CD4-positive, alpha-beta T cell treated with Interleukin-2 at 100 ng/mL for 4 hours (primary cell): Measurements from ENCODE around the gene PODNL1.

Experiments
- DNase-seq: peaks from one replicate; pipeline ENCODE4 v3.0.0-alpha.2; 2020; ENCODE audit warnings: low spot score

The PODNL1 gene

GRCh38 chr19:13890136-13890535 is 48.1 kb downstream of the PODNL1 start:
- no peak for DNase-seq

- DNase-seq: no peak
Measured at GRCh38 chr19:13888281-13888680, 49.9 kb downstream of the PODNL1 start.

- no peak for DNase-seq
Measured at GRCh38 chr19:13887517-13887916, 50.7 kb downstream of the PODNL1 start.

- peak; percentile 66 for DNase-seq
Measured at GRCh38 chr19:13887018-13887436, 51.2 kb downstream of the PODNL1 start.

GRCh38 chr19:13885826-13886365 is 52.3 kb downstream of the PODNL1 start:
- no peak for DNase-seq

GRCh38 chr19:13884726-13885591 is 53.3 kb downstream of the PODNL1 start:
- no peak for DNase-seq

- no peak for DNase-seq
Measured at GRCh38 chr19:13883516-13884064, 54.6 kb downstream of the PODNL1 start.

GRCh38 chr19:13882836-13883235 is 55.4 kb downstream of the PODNL1 start:
- DNase-seq: no peak

GRCh38 chr19:13882419-13882795 is 55.8 kb downstream of the PODNL1 start:
- no peak for DNase-seq

- peak; percentile 51 for DNase-seq
Measured at GRCh38 chr19:13881692-13882418, 56.4 kb downstream of the PODNL1 start.

- DNase-seq: no peak
Measured at GRCh38 chr19:13881251-13881691, 56.9 kb downstream of the PODNL1 start.
